ENCODE data around the gene RAPGEF6.

DNA sequence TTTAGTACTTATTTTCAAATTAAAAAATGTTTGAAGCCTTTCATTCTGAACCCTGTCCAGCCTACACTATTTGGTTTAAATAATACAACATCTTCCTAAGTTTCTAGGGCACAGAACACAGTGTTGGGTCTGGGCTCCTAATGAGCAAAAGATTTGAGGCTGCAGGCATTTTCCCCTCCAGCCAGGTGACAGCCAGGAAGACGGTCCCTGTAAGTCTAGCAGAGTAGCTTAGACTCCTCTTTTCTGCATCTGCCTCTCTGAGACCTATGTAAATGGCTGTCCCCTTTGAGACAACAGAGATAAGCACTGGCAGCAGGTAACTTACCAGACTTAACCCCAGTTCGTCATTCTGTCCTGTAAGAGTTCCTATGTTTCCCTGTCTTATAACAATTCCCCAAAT is 229.4 kb downstream of the RAPGEF6 start:
- TF ChIP-seq POLR2A (IDR thresholded peaks at IDR 0.05) (no peak), EP300 (IDR thresholded peaks at IDR 0.05) (no peak), POLR2AphosphoS5 (IDR thresholded peaks at IDR 0.05) (no peak)
- TF ChIP-seq, protein P1, sequence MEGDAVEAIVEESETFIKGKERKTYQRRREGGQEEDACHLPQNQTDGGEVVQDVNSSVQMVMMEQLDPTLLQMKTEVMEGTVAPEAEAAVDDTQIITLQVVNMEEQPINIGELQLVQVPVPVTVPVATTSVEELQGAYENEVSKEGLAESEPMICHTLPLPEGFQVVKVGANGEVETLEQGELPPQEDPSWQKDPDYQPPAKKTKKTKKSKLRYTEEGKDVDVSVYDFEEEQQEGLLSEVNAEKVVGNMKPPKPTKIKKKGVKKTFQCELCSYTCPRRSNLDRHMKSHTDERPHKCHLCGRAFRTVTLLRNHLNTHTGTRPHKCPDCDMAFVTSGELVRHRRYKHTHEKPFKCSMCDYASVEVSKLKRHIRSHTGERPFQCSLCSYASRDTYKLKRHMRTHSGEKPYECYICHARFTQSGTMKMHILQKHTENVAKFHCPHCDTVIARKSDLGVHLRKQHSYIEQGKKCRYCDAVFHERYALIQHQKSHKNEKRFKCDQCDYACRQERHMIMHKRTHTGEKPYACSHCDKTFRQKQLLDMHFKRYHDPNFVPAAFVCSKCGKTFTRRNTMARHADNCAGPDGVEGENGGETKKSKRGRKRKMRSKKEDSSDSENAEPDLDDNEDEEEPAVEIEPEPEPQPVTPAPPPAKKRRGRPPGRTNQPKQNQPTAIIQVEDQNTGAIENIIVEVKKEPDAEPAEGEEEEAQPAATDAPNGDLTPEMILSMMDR (IDR thresholded peaks at IDR 0.05): no peak
